HCT116 (cell line): Measurements from ENCODE around the gene RHOH. TPM values are rescaled to one million over a fixed set of nuclear protein-coding genes. Genes with fewer than 3 reads are reported as not detected.

Experiments
- ATAC-seq: fragments of 200-7000 bp; cut with Tn5 transposase; 2 replicates; pipeline ENCODE4 v1.9.1; 2020; ENCODE audit warnings: mild to moderate bottlenecking, moderate library complexity
- BruUV-seq: library from RNA; stranded (reverse); fragments of 400-500 nt; replicated peaks from 2 replicates; lab custom pipeline; 2021; lab: Mats Ljungman, UMichigan
- CTCF ChIA-PET: fragments of 300-600 bp; sonication (Branson Sonifier 250); formaldehyde crosslinking; loops from one replicate; lab custom pipeline; 2021; ENCODE audit warnings: antibody characterized with exemption; lab: Charles Lee
- POLR2A ChIA-PET: fragments of 300-600, 350-600 bp; sonication (Branson Sonifier 250); formaldehyde crosslinking; loops from one replicate; lab custom pipeline; 2021; ENCODE audit warnings: antibody characterized with exemption; lab: Charles Lee
- RAD21 ChIA-PET, 2 experiments: fragments of 300-600 bp; sonication (Branson Sonifier 250); formaldehyde crosslinking; loops; one replicate each; lab custom pipeline; 2023; ENCODE audit warnings: low total read pairs in 2 of 2; ENCODE audit not compliant: uncharacterized antibody in 2 of 2, unreplicated experiment in 2 of 2, low non-redundant PET in 1 of 2; lab: Charles Lee
- DNase-seq: peaks from one replicate; pipeline ENCODE4 v3.0.0-alpha.2; 2010; ENCODE audit warnings: low read depth, low spot score
- H2AFZ ChIP-seq: fragments of 200-600 bp; shearing (Covaris generic), sonication (generic); 2 replicates; pipeline ENCODE4 v1.6.1; 2017; ENCODE audit warnings: low read depth, mixed run types, mixed read lengths, antibody characterized with exemption, low read length; ENCODE audit not compliant: poor library complexity, severe bottlenecking
- H3K27ac ChIP-seq: 2 replicates; pipeline ENCODE4 v1.5.1; 2012; ENCODE audit warnings: low read depth, low read length
- H3K27me3 ChIP-seq: fragments of 200-600 bp; sonication (generic); 2 replicates; pipeline ENCODE4 v1.6.1; 2016; ENCODE audit warnings: mixed run types, low read length, mixed read lengths; ENCODE audit not compliant: insufficient read depth
- H3K36me3 ChIP-seq, 2 experiments: fragments of 200-500 bp in 1 of 2; fragments of 200-600 bp in 1 of 2; sonication (Bioruptor generic) in 1 of 2; sonication (generic) in 1 of 2; 2 replicates each; pipeline versions ENCODE4 v1.5.1 to v1.6.1; 2014 to 2016; ENCODE audit warnings: low read length in 2 of 2, inconsistent platforms in 1 of 2, mixed read lengths in 1 of 2, mixed run types in 1 of 2; ENCODE audit not compliant: insufficient read depth in 2 of 2, control insufficient read depth in 1 of 2
- H3K4me1 ChIP-seq, 2 experiments: fragments of 200-600 bp in 1 of 2; sonication (generic) in 1 of 2; 2 replicates each; pipeline versions ENCODE4 v1.5.1 to v1.6.1; 2012 to 2017; ENCODE audit warnings: low read length in 2 of 2, inconsistent platforms in 1 of 2, mild to moderate bottlenecking in 1 of 2, mixed read lengths in 1 of 2, mixed run types in 1 of 2, moderate library complexity in 1 of 2; ENCODE audit not compliant: insufficient read depth in 2 of 2, control insufficient read depth in 1 of 2
- H3K4me2 ChIP-seq: fragments of 200-600 bp; sonication (generic); 2 replicates; pipeline ENCODE4 v1.6.1; 2017; ENCODE audit warnings: mixed run types, low read length, mixed read lengths
- H3K4me3 ChIP-seq, 2 experiments: fragments of 200-600 bp in 1 of 2; sonication (generic) in 1 of 2; replicated peaks in 1 of 2; 2 replicates each; pipeline ENCODE4 v1.5.1; 2011 to 2016; ENCODE audit warnings: low read length in 2 of 2, control low read depth in 1 of 2, low read depth in 1 of 2, mild to moderate bottlenecking in 1 of 2, mixed read lengths in 1 of 2, mixed run types in 1 of 2
- H3K79me2 ChIP-seq: fragments of 200-600 bp; sonication (generic); 2 replicates; pipeline ENCODE4 v1.6.1; 2017; ENCODE audit warnings: mild to moderate bottlenecking, mixed run types, low read length, moderate library complexity, mixed read lengths; ENCODE audit not compliant: insufficient read depth
- H3K9ac ChIP-seq: fragments of 200-600 bp; sonication (generic); 2 replicates; pipeline ENCODE4 v1.6.1; 2016; ENCODE audit warnings: low read length, mixed read lengths
- H3K9me2 ChIP-seq: fragments of 200-600 bp; sonication (generic), shearing (Covaris generic); 2 replicates; pipeline ENCODE4 v1.6.1; 2017; ENCODE audit warnings: mixed run types, mild to moderate bottlenecking, moderate library complexity; ENCODE audit not compliant: insufficient read depth
- H3K9me3 ChIP-seq, 2 experiments: fragments of 200-500 bp in 1 of 2; fragments of 200-600 bp in 1 of 2; sonication (Bioruptor generic) in 1 of 2; sonication (generic) in 1 of 2; 2 replicates each; pipeline ENCODE4 v1.6.1; 2014 to 2017; ENCODE audit warnings: low read length in 2 of 2, mixed read lengths in 2 of 2, inconsistent platforms in 1 of 2, low read depth in 1 of 2, mild to moderate bottlenecking in 1 of 2, mixed run types in 1 of 2, moderate library complexity in 1 of 2; ENCODE audit not compliant: control insufficient read depth in 1 of 2, insufficient read depth in 1 of 2
- H4K20me1 ChIP-seq: fragments of 200-600 bp; sonication (generic), shearing (Covaris generic); 2 replicates; pipeline ENCODE4 v1.6.1; 2017; ENCODE audit warnings: mixed run types, mild to moderate bottlenecking, moderate library complexity; ENCODE audit not compliant: insufficient read depth
- ATF3 ChIP-seq: IDR thresholded peaks from 2 replicates; pipeline ENCODE4 v1.6.1; 2012
- CEBPB ChIP-seq: IDR thresholded peaks from 2 replicates; pipeline ENCODE4 v1.6.1; 2012; ENCODE audit warnings: low read depth
- ELF1 ChIP-seq: IDR thresholded peaks from 2 replicates; pipeline ENCODE4 v1.6.1; 2012; ENCODE audit warnings: low read depth, borderline replicate concordance
- JUND ChIP-seq: IDR thresholded peaks from 2 replicates; pipeline ENCODE4 v1.6.1; 2012
- RAD21 ChIP-seq: IDR thresholded peaks from 2 replicates; pipeline ENCODE4 v1.6.1; 2012; ENCODE audit warnings: low read depth, mild to moderate bottlenecking
- REST ChIP-seq: IDR thresholded peaks from 2 replicates; pipeline ENCODE4 v1.6.1; 2012; ENCODE audit warnings: low read depth
- SIN3A ChIP-seq: IDR thresholded peaks from 2 replicates; pipeline ENCODE4 v1.6.1; 2012; ENCODE audit warnings: low read depth
- TCF7L2 ChIP-seq: IDR thresholded peaks from 2 replicates; pipeline ENCODE4 v1.7.0; 2011; ENCODE audit warnings: borderline replicate concordance, inconsistent platforms; ENCODE audit not compliant: insufficient read depth, insufficient read length; ENCODE audit errors: extremely low read depth
- YY1 ChIP-seq: IDR thresholded peaks from 2 replicates; pipeline ENCODE4 v1.6.1; 2011; ENCODE audit warnings: low read length, low read depth, moderate library complexity, mild to moderate bottlenecking; ENCODE audit not compliant: insufficient replicate concordance; ENCODE audit errors: extremely low read depth
- ZNF274 ChIP-seq: fragments of 200-500 bp; sonication (Bioruptor generic); IDR thresholded peaks from 2 replicates; pipeline ENCODE4 v1.6.1; 2014; ENCODE audit warnings: mild to moderate bottlenecking, low read depth, low read length, inconsistent platforms
- intact Hi-C: fragments of 100-400 bp; cut with micrococcal nuclease; formaldehyde crosslinking; loops from 2 replicates; pipeline ENCODE4 v1.10.0; 2022
- total RNA-seq: library from RNA; stranded (reverse); gene quantifications from one replicate; pipeline ENCODE4 v1.2.1, GENCODE V29; 2021; ENCODE audit not compliant: unreplicated experiment

RHOH gene
- total RNA-seq, 1 experiment from 2014 or later, result 0.74 TPM

- RAD21 ChIA-PET, result no interaction called here
- H3K4me3 ChIP-seq, result no peak overlapping the region
- H3K9ac ChIP-seq, result no peak overlapping the region
- H3K4me2 ChIP-seq, result no peak overlapping the region
- ATAC-seq, result no peak
- TF ChIP-seq REST (no peak), RAD21 (no peak), YY1 (no peak), ELF1 (no peak), ATF3 (no peak), SIN3A (no peak), CEBPB (no peak), ZNF274 (no peak), JUND (no peak), TCF7L2 (no peak)
- TF ChIP-seq, all 23 proteins: peak for 0
- intact Hi-C loops, result no loop called here
- Histone ChIP-seq H3K27me3 (no peaks in the 10 kb centered on the region), H3K36me3 (no peaks in the 10 kb centered on the region), H3K9me2 (no peaks in the 10 kb centered on the region; the same call in 1 of the 2 replicates), H3K9me3 (no peaks in the 10 kb centered on the region), H3K79me2 (no peaks in the 10 kb centered on the region), H3K4me1 (peaks cover 0 to 9% of the 10 kb centered on the region in 2 experiments; a peak in 1 of 4 replicates), H4K20me1 (no peaks in the 10 kb centered on the region), H2AFZ (no peak overlapping the region), H3K27ac (no peak overlapping the region)
- ChIA-PET CTCF (no interaction called here), POLR2A (no interaction called here)
- no peak for DNase-seq
- no TSS peak for BruUV-seq
Observed at GRCh38 chr4:40187386-40187906, 9.4 kb upstream of the RHOH start.
